ENCODE results near the gene ATP6V1E1. TPM values are rescaled to one million over a fixed set of nuclear protein-coding genes. Genes with fewer than 3 reads are reported as not detected.
A peak's percentile ranks its signal among the peaks of the same experiment; 100 is the strongest.

The ATP6V1E1 gene
- total RNA-seq, 4 donors from 2014 or later = 64.4 to 70.9 (median 66.5) TPM

GRCh38 chr22:17597217-17597616 is 31.3 kb downstream of the ATP6V1E1 start:
- Histone ChIP-seq H3K4me3 (no peak overlapping the region), H3K27me3 (no peaks in the 10 kb centered on the region), H3K4me1 (no peaks in the 10 kb centered on the region), H3K27ac (no peak overlapping the region), H3K36me3 (peaks cover 0 to 96% (median 3%) of the 10 kb centered on the region in 3 donors), H3K9me3 (no peaks in the 10 kb centered on the region)
- no peak for TF ChIP-seq CTCF (IDR thresholded peaks at IDR 0.05)
- no peak for TF ChIP-seq POLR2A (IDR thresholded peaks at IDR 0.05)
- DNase-seq = no peak

GRCh38 chr22:17596226-17596625 is 32.3 kb downstream of the ATP6V1E1 start:
- H3K27me3 ChIP-seq = no peaks in the 10 kb centered on the region
- H3K9me3 ChIP-seq = no peaks in the 10 kb centered on the region
- DNase-seq = peak in 1 of 3 donors; percentile 19
- no peak overlapping the region for H3K27ac ChIP-seq
- H3K4me1 ChIP-seq = no peaks in the 10 kb centered on the region
- peaks cover 0 to 100% (median 3%) of the 10 kb centered on the region in 3 donors for H3K36me3 ChIP-seq
- no peak for TF ChIP-seq POLR2A (IDR thresholded peaks at IDR 0.05)
- TF ChIP-seq CTCF (IDR thresholded peaks at IDR 0.05) = no peak
- no peak overlapping the region for H3K4me3 ChIP-seq

- Histone ChIP-seq H3K27me3 (no peaks in the 10 kb centered on the region), H3K4me3 (no peak overlapping the region), H3K4me1 (no peaks in the 10 kb centered on the region), H3K36me3 (peaks cover 0 to 67% (median 0%) of the 10 kb centered on the region in 3 donors), H3K27ac (no peak overlapping the region), H3K9me3 (no peaks in the 10 kb centered on the region)
- peak in 1 of 3 donors; percentile 22 for DNase-seq
- no peak for TF ChIP-seq POLR2A (IDR thresholded peaks at IDR 0.05)
- no peak for TF ChIP-seq CTCF (IDR thresholded peaks at IDR 0.05)
These were observed 36.3 kb downstream of the ATP6V1E1 start for GRCh38 chr22:17592201-17592600.

- Histone ChIP-seq H3K9me3 (no peaks in the 10 kb centered on the region), H3K4me3 (no peak overlapping the region), H3K27me3 (no peaks in the 10 kb centered on the region), H3K27ac (no peak overlapping the region), H3K4me1 (no peaks in the 10 kb centered on the region), H3K36me3 (peaks cover 0 to 50% (median 0%) of the 10 kb centered on the region in 3 donors)
- no peak for TF ChIP-seq POLR2A (IDR thresholded peaks at IDR 0.05)
- TF ChIP-seq CTCF (IDR thresholded peaks at IDR 0.05) = no peak
- no peak for DNase-seq
These were observed 38.0 kb downstream of the ATP6V1E1 start for GRCh38 chr22:17590586-17590985.

- no peak overlapping the region for H3K27ac ChIP-seq
- no peaks in the 10 kb centered on the region for H3K4me1 ChIP-seq
- H3K9me3 ChIP-seq = no peaks in the 10 kb centered on the region
- no peaks in the 10 kb centered on the region for H3K27me3 ChIP-seq
- no peak overlapping the region for H3K4me3 ChIP-seq
- TF ChIP-seq CTCF (IDR thresholded peaks at IDR 0.05) (no peak), POLR2A (IDR thresholded peaks at IDR 0.05) (no peak)
- H3K36me3 ChIP-seq = peaks cover 0 to 44% (median 0%) of the 10 kb centered on the region in 3 donors
- DNase-seq = no peak
These were observed 38.7 kb downstream of the ATP6V1E1 start for GRCh38 chr22:17589810-17590375.
